NCI-H345 (cell line): ENCODE measurements around the gene CDX2.

Experiments used
- DNase-seq: peaks from one replicate; lab custom pipeline; 2025; lab: John Stamatoyannopoulos, UW

CDX2 gene

GRCh38 chr13:27928805-27929753 lies 40.0 kb downstream of the CDX2 start:
- DNase-seq, result no peak

- no peak for DNase-seq
These were observed 40.7 kb downstream of the CDX2 start for GRCh38 chr13:27928353-27928804.

- DNase-seq, result no peak
These were observed 41.4 kb downstream of the CDX2 start for GRCh38 chr13:27927444-27928352.

GRCh38 chr13:27926644-27927434 lies 42.3 kb downstream of the CDX2 start:
- no peak for DNase-seq

- no peak for DNase-seq
These were observed 43.7 kb downstream of the CDX2 start for GRCh38 chr13:27925220-27925991.

GRCh38 chr13:27924529-27925141 lies 44.5 kb downstream of the CDX2 start:
- DNase-seq, result no peak

- DNase-seq, result no peak
These were observed 45.2 kb downstream of the CDX2 start for GRCh38 chr13:27923794-27924528.

- no peak for DNase-seq
These were observed 46.1 kb downstream of the CDX2 start for GRCh38 chr13:27922883-27923612.

- DNase-seq, result no peak
These were observed 46.9 kb downstream of the CDX2 start for GRCh38 chr13:27921961-27922882.

GRCh38 chr13:27921421-27921960 lies 47.6 kb downstream of the CDX2 start:
- no peak for DNase-seq

GRCh38 chr13:27920677-27921420 lies 48.3 kb downstream of the CDX2 start:
- no peak for DNase-seq

GRCh38 chr13:27919934-27920676 lies 49.0 kb downstream of the CDX2 start, which contains the start of gene PDX1:
Gene PDX1 (plus strand): TSS chr13:27920000. CDS start chr13:27920139, 139 bp downstream.
- DNase-seq, result no peak

- peak; percentile 81 for DNase-seq
These were observed 49.5 kb downstream of the CDX2 start for GRCh38 chr13:27919659-27919933.

- DNase-seq, result no peak
These were observed 50.0 kb downstream of the CDX2 start for GRCh38 chr13:27918918-27919658.

GRCh38 chr13:27918041-27918917 lies 50.8 kb downstream of the CDX2 start:
- DNase-seq, result no peak
